GM19043 (cell line): Measurements from ENCODE around the gene ATP10A.
"Not testable (repeated sequence)": the region's sequence is repeated elsewhere in the genome, so short reads cannot be mapped to it uniquely, and the experiment has no call there.

Experiments
- ATAC-seq: cut with Tn5 transposase; IDR thresholded peaks from one replicate; pipeline ENCODE4 v1.9.1; 2021; ENCODE audit warnings: low read depth; ENCODE audit not compliant: unreplicated experiment

Gene ATP10A

GRCh38 chr15:25759421-25759820 is 103.7 kb downstream of the ATP10A start:
- ATAC-seq, result no peak

DNA sequence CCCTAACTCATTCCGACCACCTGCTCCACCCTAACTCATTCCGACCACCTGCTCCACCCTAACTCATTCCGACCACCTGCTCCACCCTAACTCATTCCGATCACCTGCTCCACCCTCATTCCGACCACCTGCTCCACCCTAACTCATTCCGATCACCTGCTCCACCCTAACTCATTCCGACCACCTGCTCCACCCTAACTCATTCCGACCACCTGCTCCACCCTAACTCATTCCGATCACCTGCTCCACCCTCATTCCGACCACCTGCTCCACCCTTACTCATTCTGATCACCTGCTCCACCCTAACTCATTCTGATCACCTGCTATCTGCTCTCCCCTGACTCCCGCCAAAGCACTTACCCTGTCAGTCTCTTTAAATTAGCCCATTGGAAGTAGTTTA is 104.5 kb downstream of the ATP10A start:
- ATAC-seq, result not testable (repeated sequence)

- ATAC-seq, result no peak
Observed at GRCh38 chr15:25743548-25744275, 119.4 kb downstream of the ATP10A start.

DNA sequence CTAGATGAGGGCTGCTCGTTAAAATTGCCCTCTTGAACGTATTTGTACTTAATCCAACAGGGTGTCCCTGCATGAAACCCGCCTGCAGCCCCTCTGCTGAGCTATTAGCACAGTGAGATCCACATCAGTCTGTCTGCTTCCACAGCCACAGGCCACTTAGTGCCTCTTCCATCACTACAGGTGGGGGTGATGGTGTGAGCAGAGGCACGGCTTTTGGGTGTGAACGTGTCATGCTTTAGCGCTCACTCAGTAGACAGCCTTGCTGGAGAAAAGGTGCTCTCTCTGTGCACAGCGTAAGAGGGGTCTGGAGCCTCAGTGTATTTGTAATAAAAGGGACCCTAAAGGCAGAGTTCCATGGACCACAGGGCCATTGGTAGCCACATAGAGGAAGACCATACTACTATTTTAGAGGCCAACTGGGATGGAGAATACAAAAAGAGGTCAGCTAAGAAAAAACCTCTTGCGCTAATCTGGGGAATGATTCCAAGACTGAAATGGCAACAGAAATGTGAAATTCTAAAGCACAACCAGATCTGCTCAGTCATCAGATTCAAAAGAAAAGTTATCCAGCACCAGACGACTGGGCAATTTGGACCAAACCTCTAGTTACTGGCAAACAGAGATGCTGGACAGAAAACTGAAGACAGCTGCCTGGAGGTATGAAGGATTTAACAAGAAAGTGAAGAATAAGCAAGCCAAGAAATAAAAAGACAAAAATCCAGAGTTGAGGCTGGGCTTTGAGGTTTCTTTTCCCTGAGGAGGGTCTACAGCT is 120.2 kb downstream of the ATP10A start:
- ATAC-seq, result no peak

DNA sequence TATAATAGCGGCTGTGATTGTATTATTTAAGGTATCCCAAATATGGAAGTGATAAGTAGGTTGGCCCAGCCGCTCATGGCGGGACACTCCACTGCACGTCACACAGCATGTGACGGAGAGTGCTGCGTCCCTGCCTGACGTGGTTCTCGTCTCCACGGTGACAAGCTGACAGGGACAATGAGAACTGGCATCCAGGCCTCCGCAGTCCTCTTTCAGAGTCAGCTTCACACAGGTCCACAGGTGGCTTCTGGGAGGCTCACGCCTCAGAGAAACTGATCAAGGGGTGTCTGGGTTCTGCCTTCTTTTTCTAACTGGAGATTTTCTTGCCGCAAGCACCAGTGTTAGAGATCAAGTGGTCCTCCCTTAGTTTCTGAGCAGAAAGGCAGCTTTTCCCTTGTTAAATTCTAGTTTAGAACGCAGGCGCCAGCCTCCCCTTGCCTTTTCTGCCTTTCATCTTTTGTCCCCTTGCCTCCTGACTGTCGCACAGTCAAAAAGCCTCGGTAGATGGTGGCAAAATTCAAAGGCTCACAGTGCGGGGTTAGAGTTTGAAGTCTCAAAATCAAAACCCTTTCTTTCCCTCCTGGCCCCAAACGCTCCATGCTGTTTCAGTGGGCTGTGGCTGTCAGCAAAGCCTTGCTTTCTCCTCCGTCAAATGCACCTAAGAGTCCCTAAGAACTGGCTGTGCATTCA is 120.9 kb downstream of the ATP10A start:
- ATAC-seq, result no peak

DNA sequence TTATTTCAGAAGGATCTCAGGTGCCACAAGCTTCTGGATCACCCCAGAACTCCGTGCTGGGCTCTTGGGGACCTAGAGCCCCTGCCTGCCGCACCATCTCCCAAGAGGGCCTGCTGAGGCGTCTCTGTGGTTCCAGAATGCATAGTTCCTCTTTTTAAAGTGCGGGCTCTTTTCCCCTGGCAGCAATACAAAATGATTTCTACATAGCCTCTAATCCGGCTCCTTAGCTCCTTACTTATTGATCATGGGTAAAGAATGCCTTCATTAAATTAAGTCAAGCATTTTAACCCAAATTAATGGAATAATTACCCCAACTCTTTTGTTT is 121.9 kb downstream of the ATP10A start:
- no peak for ATAC-seq

DNA sequence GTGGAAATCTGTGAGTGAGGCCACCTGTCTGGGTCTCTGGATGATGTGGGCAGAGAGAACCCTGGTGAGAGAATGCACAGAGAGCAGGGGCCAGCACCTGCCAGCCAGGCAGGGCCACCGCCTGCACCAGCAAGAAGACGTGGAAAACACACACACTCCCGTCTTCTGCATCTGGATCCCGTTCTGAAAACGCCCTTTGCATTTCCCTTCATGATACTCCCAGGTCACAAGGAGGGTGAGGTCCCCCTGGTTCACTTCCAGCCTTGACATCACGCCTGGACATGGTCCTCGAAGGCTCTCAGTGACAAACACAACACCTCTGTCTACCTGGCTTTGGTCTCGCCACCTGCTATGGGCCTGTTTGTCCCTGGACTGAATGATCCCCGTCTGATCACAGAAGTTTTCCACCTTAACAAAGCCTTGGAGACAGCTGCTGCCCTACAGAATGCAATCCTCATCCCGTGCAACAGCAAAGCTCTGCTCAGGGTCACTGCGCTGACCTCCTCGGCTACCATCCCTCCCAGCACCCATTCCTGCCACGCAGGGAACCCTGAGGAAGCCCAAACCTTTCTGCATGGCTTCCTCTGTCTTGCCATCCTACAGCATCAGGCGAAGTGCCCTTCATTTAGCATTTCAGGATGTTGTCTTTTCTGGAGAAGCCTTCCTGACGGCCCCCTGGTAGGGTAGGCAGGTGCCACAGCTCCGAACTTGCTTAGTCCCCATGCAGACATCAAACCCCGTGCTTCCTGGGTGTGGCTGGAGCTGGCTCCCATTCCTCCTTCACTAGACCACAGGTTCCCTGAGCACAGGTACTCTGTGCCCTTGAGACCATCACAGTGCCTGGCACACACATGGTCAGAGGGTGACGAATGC is 122.5 kb downstream of the ATP10A start:
- ATAC-seq, result no peak

- ATAC-seq, result no peak
Observed at GRCh38 chr15:25739687-25740121, 123.4 kb downstream of the ATP10A start.

GRCh38 chr15:25738171-25738965 is 124.8 kb downstream of the ATP10A start:
- ATAC-seq, result no peak

GRCh38 chr15:25737218-25737643 is 125.9 kb downstream of the ATP10A start:
- ATAC-seq, result no peak

GRCh38 chr15:25736461-25736860 is 126.7 kb downstream of the ATP10A start:
- ATAC-seq, result no peak

DNA sequence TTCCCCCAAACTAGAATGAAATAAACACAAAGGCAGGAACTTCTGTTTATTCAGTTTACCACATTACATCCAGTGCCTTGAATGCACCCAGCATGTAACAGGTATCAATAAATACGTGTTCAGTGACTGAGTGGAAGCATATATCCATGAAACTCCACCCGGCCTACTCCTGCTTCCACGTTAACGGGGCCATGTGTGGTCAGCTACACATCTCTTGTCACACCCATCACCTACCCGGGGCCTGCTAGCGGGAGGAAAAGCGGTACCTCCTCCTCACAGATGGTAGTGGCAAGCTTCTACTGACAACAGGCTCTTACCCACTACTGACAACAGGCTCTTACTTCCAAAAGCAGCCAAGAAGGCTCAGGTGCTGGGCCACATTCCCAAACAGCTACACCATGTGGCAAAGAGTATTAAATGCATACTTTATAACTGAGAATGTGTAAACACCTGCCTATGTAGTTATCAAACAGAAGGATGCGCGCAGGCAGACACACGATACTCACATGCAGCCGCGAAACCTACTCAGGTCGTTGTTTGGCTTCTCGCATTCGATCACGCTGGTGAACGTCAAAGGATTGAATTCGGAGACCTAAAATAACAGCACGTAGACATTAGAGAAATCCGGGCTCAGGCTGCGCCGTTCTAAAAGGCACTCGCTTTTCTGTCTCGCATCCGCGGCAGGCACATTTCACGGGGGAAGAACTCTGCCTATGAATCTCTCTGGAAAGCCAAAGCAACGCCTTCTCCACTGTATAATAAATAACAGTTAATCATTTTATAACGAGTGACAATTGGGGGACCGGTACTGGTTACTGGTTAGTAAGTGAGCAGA is 127.4 kb downstream of the ATP10A start:
- no peak for ATAC-seq

GRCh38 chr15:25734680-25735355 is 128.3 kb downstream of the ATP10A start:
- ATAC-seq, result no peak

GRCh38 chr15:25733856-25734679 is 129.1 kb downstream of the ATP10A start:
- ATAC-seq, result no peak

DNA sequence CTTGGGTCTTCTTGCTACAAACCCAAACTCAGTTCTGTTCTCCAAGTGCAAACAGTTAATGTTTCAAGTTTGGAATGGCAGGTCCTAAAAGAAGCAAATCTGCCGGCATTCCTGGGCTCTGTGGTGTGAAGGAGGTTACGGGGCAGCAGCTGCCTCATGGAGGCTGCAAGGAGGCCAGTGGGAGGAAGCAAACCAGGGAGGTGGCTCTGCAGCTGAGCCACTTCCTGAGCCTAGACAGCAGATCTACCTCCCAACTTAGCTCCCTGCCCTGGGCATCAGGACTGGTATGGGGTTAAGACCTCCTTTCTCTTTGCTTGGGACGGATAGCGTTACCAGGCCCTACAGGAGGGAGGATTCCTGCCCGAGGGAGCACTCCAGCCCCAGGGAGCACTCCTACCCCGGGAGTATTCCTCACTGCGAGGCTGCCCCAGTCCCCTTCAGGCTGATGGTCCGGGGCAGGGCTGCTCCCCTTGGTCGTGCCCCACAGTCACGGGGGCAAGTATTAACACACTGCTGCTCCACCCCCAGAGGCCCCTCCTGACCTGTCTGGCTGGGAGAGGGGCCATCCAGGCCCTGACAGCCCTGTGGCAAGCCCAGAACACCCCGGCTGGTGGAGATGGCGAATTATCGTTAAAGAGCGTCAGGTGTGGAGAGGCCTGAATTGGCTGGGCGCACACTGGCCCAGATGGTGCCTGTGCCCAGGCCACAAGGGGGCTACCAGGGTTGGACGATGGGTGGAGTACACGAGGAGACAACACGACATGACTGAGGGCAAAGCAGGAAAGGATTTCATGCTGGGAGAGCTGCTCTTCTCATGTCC is 129.9 kb downstream of the ATP10A start:
- no peak for ATAC-seq

GRCh38 chr15:25732191-25732590 is 130.9 kb downstream of the ATP10A start:
- ATAC-seq, result no peak

- ATAC-seq, result no peak
Observed at GRCh38 chr15:25731411-25731810, 131.7 kb downstream of the ATP10A start.
